Lower lobe of right lung (tissue), 2 donors: ENCODE results near the gene PLEKHG3. TPM values are rescaled to one million over a fixed set of nuclear protein-coding genes. Genes with fewer than 3 reads are reported as not detected.
A peak's percentile ranks its signal among the peaks of the same experiment; 100 is the strongest.

Experiments
- ATAC-seq, 2 donors: fragments of 200-7000 bp; cut with Tn5 transposase; one replicate each; pipeline ENCODE4 v1.9.1; 2020 to 2022; ENCODE audit warnings: mild to moderate bottlenecking in 2 of 2, moderate library complexity in 2 of 2
- DNase-seq: peaks from one replicate; pipeline ENCODE4 v3.0.0-alpha.2; 2020
- H3K27ac ChIP-seq: fragments of 200-600 bp; one replicate; pipeline ENCODE4 v1.8.0; 2022
- H3K27me3 ChIP-seq: fragments of 200-600 bp; one replicate; pipeline ENCODE4 v1.8.0; 2022; ENCODE audit warnings: low read depth
- H3K36me3 ChIP-seq: fragments of 200-600 bp; one replicate; pipeline ENCODE4 v1.8.0; 2022; ENCODE audit warnings: mild to moderate bottlenecking
- H3K4me1 ChIP-seq: fragments of 200-600 bp; one replicate; pipeline ENCODE4 v1.8.0; 2022
- H3K4me3 ChIP-seq: fragments of 200-600 bp; one replicate; pipeline ENCODE4 v1.8.0; 2022; ENCODE audit warnings: mild to moderate bottlenecking
- H3K9me3 ChIP-seq: fragments of 200-600 bp; one replicate; pipeline ENCODE4 v1.8.0; 2022
- intact Hi-C: fragments of 100-400 bp; cut with DNase I; formaldehyde crosslinking; loops from one replicate; pipeline ENCODE4 v1.11.0; 2022
- total RNA-seq: library from RNA; stranded (reverse); fragmentation: NEBNext Ultra II Directional; extraction: Animal tissue kit (Norgen Biotek cat#: 25700); gene quantifications from one replicate; pipeline ENCODE4 v1.2.1, GENCODE V29; 2021
- TF ChIP-seq, protein P1 (sequence below): fragments of 200-600 bp; IDR thresholded peaks from one replicate; pipeline ENCODE4 v1.8.0; 2022; ENCODE audit warnings: antibody characterized with exemption, mild to moderate bottlenecking
- donor health status: DM: no; HTN: yes; CAD: no; lungs with severe emphysema.

PLEKHG3 gene
- total RNA-seq, 1 donor from 2014 or later: 33.1 TPM

DNA sequence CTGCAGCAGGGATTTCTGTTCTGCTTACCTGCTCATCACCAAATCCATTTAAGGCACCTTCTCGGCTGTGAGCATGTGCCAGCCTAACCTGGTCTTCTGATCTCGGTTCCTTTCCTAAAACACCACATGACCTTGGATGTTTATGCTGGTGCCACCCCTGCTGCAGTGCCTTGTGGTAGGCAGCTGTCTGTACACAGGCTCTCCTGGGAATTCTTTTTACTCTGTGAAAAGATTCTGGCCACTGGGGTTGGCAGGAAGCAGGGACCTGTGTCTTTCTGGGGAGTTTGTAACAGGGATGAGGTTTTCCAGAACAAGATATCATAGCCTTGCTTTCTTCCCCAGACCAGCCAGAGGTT is 10.4 kb upstream of the PLEKHG3 start:
- peaks cover 22% of the 10 kb centered on the region for H3K4me1 ChIP-seq
- DNase-seq (no peak), ATAC-seq (no peak)
- intact Hi-C loops: no loop called here
- H3K27ac ChIP-seq: no peak overlapping the region
- H3K9me3 ChIP-seq: no peaks in the 10 kb centered on the region
- no peak overlapping the region for H3K4me3 ChIP-seq
- TF ChIP-seq, protein P1, sequence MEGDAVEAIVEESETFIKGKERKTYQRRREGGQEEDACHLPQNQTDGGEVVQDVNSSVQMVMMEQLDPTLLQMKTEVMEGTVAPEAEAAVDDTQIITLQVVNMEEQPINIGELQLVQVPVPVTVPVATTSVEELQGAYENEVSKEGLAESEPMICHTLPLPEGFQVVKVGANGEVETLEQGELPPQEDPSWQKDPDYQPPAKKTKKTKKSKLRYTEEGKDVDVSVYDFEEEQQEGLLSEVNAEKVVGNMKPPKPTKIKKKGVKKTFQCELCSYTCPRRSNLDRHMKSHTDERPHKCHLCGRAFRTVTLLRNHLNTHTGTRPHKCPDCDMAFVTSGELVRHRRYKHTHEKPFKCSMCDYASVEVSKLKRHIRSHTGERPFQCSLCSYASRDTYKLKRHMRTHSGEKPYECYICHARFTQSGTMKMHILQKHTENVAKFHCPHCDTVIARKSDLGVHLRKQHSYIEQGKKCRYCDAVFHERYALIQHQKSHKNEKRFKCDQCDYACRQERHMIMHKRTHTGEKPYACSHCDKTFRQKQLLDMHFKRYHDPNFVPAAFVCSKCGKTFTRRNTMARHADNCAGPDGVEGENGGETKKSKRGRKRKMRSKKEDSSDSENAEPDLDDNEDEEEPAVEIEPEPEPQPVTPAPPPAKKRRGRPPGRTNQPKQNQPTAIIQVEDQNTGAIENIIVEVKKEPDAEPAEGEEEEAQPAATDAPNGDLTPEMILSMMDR: no peak
- no peaks in the 10 kb centered on the region for H3K36me3 ChIP-seq
- no peaks in the 10 kb centered on the region for H3K27me3 ChIP-seq

DNA sequence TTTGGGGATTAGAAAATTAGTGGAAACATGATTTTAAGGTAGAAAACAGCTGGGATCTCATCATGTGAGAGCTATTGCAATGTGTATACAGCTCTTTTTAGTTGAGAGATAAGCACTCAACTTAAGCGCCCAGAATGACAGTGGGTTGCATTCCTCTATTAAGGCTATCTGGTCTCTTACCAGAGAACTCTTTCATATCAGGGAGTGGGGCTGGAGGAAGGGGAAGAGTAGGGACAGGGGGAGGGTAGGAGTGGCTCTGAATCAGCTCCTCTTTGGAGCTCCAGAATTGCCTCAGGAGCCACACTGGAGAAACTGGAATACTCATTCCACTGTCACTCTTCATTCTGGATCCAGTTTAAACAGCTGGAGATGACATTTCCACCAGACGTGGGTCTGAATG is 9.2 kb upstream of the PLEKHG3 start:
- Histone ChIP-seq H3K27ac (no peak overlapping the region), H3K36me3 (no peaks in the 10 kb centered on the region), H3K27me3 (no peaks in the 10 kb centered on the region), H3K9me3 (no peaks in the 10 kb centered on the region), H3K4me1 (peaks cover 30% of the 10 kb centered on the region), H3K4me3 (no peak overlapping the region)
- TF ChIP-seq, protein P1: no peak
- intact Hi-C loops: no loop called here
- DNase-seq (no peak), ATAC-seq (no peak)

DNA sequence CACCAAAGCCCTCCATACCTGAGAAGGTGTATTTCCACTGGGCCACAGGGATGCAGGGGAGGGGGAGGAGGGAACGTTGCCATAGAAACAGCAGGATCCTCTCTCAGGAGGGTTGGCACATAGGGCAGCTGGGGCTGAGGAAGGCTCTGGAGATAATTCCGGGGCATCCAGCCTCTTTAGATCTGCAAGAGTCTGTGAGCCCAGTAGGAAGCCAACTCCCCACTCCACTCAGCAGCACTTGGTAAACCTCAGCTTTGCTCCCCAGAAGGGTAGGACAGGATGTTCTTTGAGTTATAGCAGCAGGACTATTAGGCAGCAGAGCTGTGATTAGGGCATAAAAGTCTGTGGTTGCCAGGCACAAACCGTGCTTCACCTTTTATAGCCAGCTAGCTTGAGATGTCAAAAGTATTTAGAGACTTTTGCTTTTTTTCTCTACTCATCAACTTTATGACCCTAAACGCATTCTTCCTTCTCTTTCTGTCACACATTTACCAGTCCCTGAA is 7.8 kb upstream of the PLEKHG3 start:
- no peak overlapping the region for H3K4me3 ChIP-seq
- ATAC-seq (peak; percentile 45 to 60), DNase-seq (no peak)
- TF ChIP-seq, protein P1: no peak
- peaks cover 30% of the 10 kb centered on the region for H3K4me1 ChIP-seq
- H3K27ac ChIP-seq: no peak overlapping the region
- H3K9me3 ChIP-seq: no peaks in the 10 kb centered on the region
- no peaks in the 10 kb centered on the region for H3K36me3 ChIP-seq
- intact Hi-C loops: no loop called here
- H3K27me3 ChIP-seq: peaks cover under 1% of the 10 kb centered on the region

DNA sequence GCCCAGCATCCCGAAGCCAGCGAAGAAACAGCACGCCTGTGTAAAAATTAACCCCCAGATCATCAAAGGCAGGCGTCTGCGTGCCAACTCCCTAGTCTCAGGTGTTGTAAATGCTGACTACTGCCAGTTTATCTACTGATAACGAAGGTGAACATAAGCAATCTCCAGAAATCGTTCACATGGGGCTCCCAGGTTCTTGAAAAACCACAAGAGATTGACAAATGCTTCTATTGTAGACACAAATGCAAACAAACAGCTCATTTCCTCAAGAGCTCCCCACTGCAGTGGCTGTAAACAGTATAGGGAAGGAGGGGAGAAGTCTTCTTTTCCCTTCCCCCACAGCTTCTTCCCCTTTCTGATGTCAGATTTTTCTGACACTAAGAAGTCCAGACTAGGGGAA is 5.3 kb upstream of the PLEKHG3 start:
- H3K27me3 ChIP-seq: peaks cover 23% of the 10 kb centered on the region
- no peak overlapping the region for H3K27ac ChIP-seq
- DNase-seq (no peak), ATAC-seq (peak; percentile 71 to 72)
- no peak overlapping the region for H3K4me3 ChIP-seq
- intact Hi-C loops: no loop called here
- H3K4me1 ChIP-seq: peaks cover 44% of the 10 kb centered on the region
- H3K36me3 ChIP-seq: no peaks in the 10 kb centered on the region
- TF ChIP-seq, protein P1: no peak
- no peaks in the 10 kb centered on the region for H3K9me3 ChIP-seq

DNA sequence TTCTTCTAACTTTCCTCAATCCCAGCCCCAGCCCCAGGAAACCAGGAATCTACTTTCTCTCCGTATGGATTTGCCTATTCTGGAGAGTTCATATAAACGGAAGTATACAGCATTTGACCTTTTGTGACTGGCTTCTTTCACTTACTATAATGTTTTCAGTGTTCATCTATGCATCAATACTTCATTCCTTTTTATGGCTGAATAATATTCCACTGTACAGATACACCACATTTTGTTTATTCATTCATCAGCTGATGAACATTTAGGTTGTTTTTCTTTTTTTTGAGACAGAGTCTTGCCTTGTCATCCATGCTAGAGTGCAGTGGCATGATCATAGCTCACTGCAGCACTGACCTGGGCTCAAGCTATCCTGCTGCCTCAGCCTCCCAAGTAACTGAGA is 3.9 kb upstream of the PLEKHG3 start:
- no peak overlapping the region for H3K27ac ChIP-seq
- no peak overlapping the region for H3K4me3 ChIP-seq
- peaks cover 24% of the 10 kb centered on the region for H3K27me3 ChIP-seq
- peaks cover 44% of the 10 kb centered on the region for H3K4me1 ChIP-seq
- TF ChIP-seq, protein P1: no peak
- H3K9me3 ChIP-seq: no peaks in the 10 kb centered on the region
- intact Hi-C loops: no loop called here
- H3K36me3 ChIP-seq: no peaks in the 10 kb centered on the region
- ATAC-seq (no peak), DNase-seq (no peak)

DNA sequence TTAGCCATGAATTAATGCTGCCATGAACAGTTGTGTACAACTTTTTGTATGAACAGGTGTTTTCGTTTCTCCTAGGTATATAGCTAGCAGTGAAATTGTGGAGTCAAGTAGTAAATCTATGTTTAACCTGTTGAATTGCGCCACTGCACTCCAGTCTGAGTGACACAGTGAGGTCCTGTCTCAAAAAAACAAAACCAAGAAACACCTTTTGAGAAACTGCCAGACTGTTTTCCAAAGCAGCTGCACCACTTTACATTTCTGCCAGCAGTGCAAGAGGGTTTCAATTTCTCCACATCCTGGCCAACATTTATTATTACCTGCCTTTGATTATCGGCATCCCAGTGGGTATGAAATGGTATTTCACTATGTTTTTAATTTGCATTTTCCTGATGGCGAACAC is 3.3 kb upstream of the PLEKHG3 start:
- intact Hi-C loops: no loop called here
- Histone ChIP-seq H3K9me3 (no peaks in the 10 kb centered on the region), H3K27me3 (peaks cover 24% of the 10 kb centered on the region), H3K4me3 (no peak overlapping the region), H3K27ac (no peak overlapping the region), H3K4me1 (peaks cover 50% of the 10 kb centered on the region), H3K36me3 (no peaks in the 10 kb centered on the region)
- TF ChIP-seq, protein P1: no peak
- no peak for ATAC-seq
- no peak for DNase-seq
